GM18907 (cell line): ENCODE data around the gene ABCD3.
A peak's percentile ranks its signal among the peaks of the same experiment; 100 is the strongest.

ENCODE experiments used
- ATAC-seq: cut with Tn5 transposase; IDR thresholded peaks from one replicate; pipeline ENCODE4 v1.9.1; 2021; ENCODE audit warnings: mild to moderate bottlenecking, moderate library complexity; ENCODE audit not compliant: unreplicated experiment

ABCD3 gene

DNA sequence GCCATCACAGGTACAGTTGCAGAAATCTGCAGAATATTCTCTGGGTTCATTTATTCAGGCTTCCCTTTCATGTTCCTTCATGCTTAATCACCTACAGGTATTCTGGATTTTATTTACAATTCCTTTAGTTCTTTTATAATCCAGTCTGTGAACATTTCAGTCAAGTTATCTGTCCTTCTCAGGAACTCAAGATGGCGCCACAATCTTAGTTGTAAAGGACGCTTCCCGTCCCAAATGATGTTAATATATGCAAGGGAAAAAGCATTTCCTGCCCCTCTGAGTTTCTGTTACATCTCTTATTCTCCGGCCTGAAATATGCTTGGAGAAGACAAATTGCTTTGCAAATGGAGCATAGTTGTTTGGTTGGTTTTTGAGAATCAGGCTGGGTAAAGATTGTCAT, 104.1 kb downstream of the ABCD3 start:
- no peak for ATAC-seq

GRCh38 chr1:94524531-94524930, 106.3 kb downstream of the ABCD3 start:
- no peak for ATAC-seq

GRCh38 chr1:94526152-94526980, 108.2 kb downstream of the ABCD3 start:
- no peak for ATAC-seq

DNA sequence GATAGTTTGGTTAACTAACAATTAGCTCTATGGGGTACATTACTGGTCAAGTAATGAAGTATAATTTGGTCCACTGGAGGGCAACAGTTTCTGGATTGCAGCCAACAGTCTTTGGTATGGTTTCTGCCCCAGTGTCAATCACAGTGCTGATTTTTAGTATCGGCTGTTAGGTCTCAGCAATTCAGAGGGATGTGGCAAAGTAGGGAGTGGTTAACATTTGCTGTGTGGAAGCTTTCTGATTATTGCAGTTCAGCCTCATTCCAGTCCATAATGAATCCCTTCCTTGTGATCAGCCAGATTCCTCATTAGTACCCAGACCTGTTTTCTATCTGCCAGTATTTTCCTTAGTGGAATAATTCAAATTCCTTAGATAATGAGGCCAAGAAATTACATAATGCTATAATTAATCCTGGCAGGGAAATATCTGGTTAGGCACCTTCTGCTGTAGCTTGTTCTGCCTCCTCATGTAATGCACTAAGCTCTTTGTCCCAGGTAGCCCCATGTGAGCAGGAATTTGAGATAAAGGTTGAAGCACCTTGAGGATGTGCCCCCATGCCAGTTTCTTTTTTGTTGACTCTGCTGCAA, 109.3 kb downstream of the ABCD3 start:
- no peak for ATAC-seq

DNA sequence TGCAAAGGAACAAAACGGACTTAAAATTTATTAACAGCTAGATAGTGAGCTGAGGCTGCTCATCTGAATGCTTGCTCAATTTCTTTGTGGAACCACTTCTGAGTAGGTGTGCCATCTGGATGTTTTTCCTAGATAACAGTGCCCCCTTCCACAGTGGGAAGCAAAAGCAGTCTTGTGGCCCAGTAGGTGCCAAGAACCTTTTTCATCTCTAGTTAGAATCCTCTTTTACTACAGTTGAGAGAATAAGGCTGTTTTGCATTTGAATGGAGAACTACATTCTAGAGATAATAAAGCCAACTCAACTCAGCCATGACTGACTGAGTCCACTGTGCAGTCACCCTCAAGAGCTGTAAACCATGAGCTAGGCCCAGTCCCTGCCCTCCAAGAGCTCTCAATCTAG, 110.1 kb downstream of the ABCD3 start:
- ATAC-seq = no peak

- no peak for ATAC-seq
Observed at GRCh38 chr1:94528826-94529225, 110.6 kb downstream of the ABCD3 start.

DNA sequence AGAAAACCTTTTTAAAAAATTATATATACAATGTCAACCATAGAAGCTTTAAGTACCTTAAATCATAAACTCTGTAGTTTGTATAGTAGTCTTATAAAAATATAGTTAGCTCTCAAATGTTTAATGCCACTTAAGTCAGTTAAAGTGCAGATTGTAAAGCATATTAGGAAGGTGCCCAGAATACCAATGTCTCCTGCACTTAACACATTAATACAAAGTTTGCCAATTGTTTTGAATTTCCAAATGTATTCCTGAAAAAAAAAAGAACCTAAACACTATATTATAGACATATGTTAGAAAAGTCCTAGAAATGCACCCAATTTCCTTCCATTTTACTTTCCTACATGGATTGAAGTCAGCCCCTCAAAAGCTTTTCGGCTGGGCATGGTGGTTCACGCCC, 111.2 kb downstream of the ABCD3 start:
- ATAC-seq = no peak

- no peak for ATAC-seq
Observed at GRCh38 chr1:94530373-94530878, 112.2 kb downstream of the ABCD3 start.

GRCh38 chr1:94531664-94532063, 113.5 kb downstream of the ABCD3 start:
- no peak for ATAC-seq

- ATAC-seq = no peak
Observed at GRCh38 chr1:94532077-94532476, 113.9 kb downstream of the ABCD3 start.

- ATAC-seq = no peak
Observed at GRCh38 chr1:94535095-94535494, 116.9 kb downstream of the ABCD3 start.

GRCh38 chr1:94535879-94536278, 117.7 kb downstream of the ABCD3 start:
- no peak for ATAC-seq

DNA sequence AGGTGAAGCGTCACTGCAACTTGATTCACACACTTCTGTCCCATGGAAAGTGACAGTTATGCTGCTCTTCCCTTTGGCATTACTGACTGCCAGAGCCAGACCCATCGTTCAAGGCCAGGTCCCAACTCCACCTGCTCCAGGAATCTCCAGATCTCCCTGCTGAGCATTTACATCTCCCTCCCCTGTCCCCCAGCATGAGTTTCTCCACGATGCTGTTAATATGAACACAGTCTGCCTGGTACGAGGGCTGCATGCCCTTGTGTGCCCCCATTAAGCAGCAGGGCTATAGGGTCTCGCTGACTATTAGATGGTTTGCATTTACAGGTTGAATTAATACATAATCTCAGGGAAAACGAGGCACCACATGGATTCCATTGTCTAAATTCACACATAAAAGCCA, 119.1 kb downstream of the ABCD3 start:
- no peak for ATAC-seq

- ATAC-seq = no peak
Observed at GRCh38 chr1:94538243-94538827, 120.1 kb downstream of the ABCD3 start.

DNA sequence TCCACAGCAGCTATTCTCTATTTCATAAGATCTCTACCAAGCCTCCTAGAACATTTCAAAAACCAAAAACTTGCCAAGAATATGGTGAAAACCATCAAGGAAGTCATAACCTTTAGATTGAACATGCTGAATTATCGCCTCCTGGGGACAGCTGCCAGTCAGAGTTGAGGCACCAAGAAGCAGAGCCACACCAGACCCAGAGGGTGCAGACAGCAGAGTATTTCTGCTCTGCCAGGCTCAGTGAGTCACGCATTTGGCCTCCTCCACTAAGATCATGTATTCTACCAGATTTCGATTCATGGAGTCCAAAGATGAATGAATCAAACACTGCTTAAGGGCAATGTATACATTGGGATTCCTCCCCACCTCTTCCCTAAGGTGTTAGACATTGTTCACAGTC, 121.3 kb downstream of the ABCD3 start:
- ATAC-seq = no peak

DNA sequence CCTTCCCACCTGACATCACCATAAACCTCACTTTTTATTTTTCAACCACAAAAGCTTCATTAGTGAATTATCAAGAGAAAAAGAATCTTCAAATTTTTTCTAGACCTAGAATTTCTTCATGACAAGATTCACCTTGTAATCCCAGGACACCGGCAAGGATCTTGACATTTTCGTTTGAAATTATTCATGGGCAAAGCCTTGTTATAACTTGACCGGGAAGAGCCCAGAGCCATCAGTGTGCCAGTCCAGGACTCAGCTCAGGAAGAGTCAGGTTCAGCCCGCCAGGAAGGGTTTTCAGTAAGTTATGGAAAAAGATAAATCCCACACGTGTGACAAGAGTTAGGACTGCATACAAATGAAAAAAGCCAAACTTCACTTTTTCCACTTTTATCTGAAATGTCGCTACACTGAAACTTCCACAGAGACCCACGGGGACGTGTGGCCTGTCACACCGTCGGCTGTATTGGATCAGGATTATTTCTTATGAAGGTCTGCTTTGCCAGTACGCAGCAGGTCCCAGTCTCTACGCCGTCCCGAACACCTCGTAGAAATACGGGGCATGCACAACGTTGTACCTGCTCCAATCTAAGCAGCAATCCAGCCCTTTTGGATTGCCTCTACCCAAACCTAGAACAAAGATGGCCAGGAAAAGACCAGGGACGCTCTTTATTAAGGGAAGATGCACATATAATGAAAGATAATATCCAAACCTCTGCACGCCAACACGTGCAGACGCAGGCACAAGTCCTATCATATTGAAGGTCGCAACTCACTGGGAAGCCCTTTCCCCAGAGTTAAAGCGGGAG, 122.5 kb downstream of the ABCD3 start:
- no peak for ATAC-seq

- peak; percentile 87 for ATAC-seq
Observed at GRCh38 chr1:94541246-94542087, 123.3 kb downstream of the ABCD3 start, which contains the start of gene F3. Gene F3 (minus strand): TSS chr1:94541759. CDS start chr1:94541636, 123 bp downstream.

DNA sequence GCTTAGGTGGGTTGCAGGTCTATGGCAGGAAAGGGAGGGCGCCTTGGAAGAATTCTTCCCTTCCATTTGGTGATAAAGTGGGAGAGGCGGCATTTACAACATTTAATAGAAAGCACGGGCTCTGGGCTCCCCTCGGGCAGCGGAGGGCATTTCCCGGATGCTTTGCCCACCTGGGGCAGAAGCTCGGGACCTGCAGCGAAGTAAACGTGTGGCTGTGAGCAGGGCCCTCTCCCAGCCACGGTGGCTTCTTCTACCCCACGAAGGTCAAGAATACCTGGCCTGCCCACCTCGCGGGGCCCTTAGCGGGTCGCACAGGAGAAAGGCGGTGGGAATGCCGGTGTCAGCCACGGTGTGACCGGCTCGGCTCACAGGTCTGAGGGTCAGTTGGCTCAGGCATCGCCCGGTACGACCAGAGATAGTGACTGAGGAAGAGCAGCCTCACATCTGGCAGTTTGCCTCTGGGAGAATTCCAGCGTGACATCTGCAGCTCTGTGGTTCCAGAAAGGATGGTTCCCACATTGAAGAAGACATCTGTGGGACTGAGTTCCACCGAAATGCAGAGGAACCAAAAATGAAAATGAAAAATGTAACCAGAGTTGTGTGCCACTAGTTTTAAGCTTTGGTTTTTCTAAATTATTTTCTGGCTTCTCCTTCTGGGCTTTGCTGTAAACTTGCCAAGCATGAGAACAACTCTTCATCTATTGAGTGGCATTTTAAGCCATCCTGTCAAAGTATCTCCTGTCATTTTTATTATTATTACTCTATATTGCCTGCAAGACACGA, 124.1 kb downstream of the ABCD3 start:
- ATAC-seq = peak; percentile 37

DNA sequence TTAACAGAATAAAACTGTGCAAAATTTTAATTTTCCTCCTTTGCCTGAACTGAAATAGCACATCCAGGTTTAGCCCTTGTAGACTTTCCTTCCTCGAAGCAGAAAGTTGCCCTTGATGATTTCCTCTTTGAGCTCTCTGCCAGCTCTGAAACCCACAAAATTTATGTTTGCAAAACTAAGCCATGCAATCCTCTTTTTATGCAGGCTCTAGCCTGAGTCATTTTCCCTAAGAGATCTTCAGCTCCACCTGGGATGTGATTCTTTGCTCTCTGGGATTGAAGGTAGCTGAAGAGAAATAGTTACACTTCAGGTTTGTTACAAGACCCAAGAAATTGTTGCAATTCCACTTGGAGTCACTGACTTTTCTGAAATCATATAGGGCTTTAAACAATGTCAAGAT, 124.8 kb downstream of the ABCD3 start:
- ATAC-seq = no peak
